HepG2 (cell line): ENCODE measurements around the gene CBX6. TPM values are rescaled to one million over a fixed set of nuclear protein-coding genes. Genes with fewer than 3 reads are reported as not detected.

Experiments used
- ATAC-seq: fragments of 200-7000 bp; cut with Tn5 transposase; 3 replicates; pipeline ENCODE4 v1.9.1; 2020; ENCODE audit warnings: mild to moderate bottlenecking, moderate library complexity
- BruUV-seq: library from RNA; stranded (reverse); fragments of 400-500 nt; replicated peaks from 2 replicates; lab custom pipeline; 2021; lab: Mats Ljungman, UMichigan
- CTCF ChIA-PET: fragments of 300-600 bp; formaldehyde crosslinking; extraction: SDS; loops from one replicate; lab custom pipeline; 2021; ENCODE audit warnings: low total read pairs, inconsistent platforms, low intra/inter-chr PET ratio; lab: Yijun Ruan, JAX
- POLR2A ChIA-PET: fragments of 350-600 bp; sonication (Branson Sonifier 250); formaldehyde crosslinking; loops from one replicate; lab custom pipeline; 2020; ENCODE audit warnings: antibody characterized with exemption, inconsistent platforms; lab: Yijun Ruan, JAX
- DNase-seq: peaks from one replicate; pipeline ENCODE4 v3.0.0-alpha.2; 2015; ENCODE audit warnings: low spot score
- FAIRE-seq: peaks from 3 replicates; lab custom pipeline; 2011; peaks lifted over from hg19 to GRCh38; lab: Jason Lieb, UNC
- H2AFZ ChIP-seq: one replicate; pipeline ENCODE4 v1.6.1; 2011; ENCODE audit warnings: low read length, inconsistent platforms
- H3K27ac ChIP-seq: fragments of 300-600 bp; 3 replicates; pipeline ENCODE4 v1.8.0; 2011; ENCODE audit warnings: mixed run types, mild to moderate bottlenecking, mixed read lengths, low read length, inconsistent platforms; ENCODE audit not compliant: insufficient read depth; ENCODE audit errors: extremely low read length
- H3K27me3 ChIP-seq, 2 experiments: fragments of 200-600 bp in 1 of 2; 2 replicates in 1 of 2; 3 replicates in 1 of 2; pipeline versions ENCODE4 v1.6.0 to v1.8.0; 2011; ENCODE audit warnings: low read length in 2 of 2, mild to moderate bottlenecking in 2 of 2, moderate library complexity in 2 of 2, inconsistent platforms in 1 of 2; ENCODE audit not compliant: insufficient read depth in 2 of 2, control insufficient read depth in 1 of 2
- H3K36me3 ChIP-seq, 2 experiments: fragments of 200-600 bp in 1 of 2; replicated peaks in 1 of 2; 2 replicates in 1 of 2; 3 replicates in 1 of 2; pipeline versions ENCODE4 v1.5.1 to v1.8.0; 2011; ENCODE audit warnings: low read length in 2 of 2, inconsistent platforms in 1 of 2; ENCODE audit not compliant: insufficient read depth in 2 of 2, control insufficient read depth in 1 of 2
- H3K4me1 ChIP-seq: 2 replicates; pipeline ENCODE4 v1.5.1; 2012; ENCODE audit warnings: low read length, inconsistent platforms; ENCODE audit not compliant: insufficient read depth
- H3K4me2 ChIP-seq: 2 replicates; pipeline ENCODE4 v1.6.0; 2011; ENCODE audit warnings: low read depth, low read length, inconsistent platforms
- H3K4me3 ChIP-seq, 3 experiments: fragments of 200-600 bp in 1 of 3; sonication (generic), shearing (Covaris generic) in 1 of 3; replicated peaks in 1 of 3; 2 replicates each; pipeline ENCODE4 v1.5.1; 2011 to 2016; ENCODE audit warnings: low read length in 3 of 3, inconsistent platforms in 2 of 3, low read depth in 2 of 3, mild to moderate bottlenecking in 2 of 3, control low read depth in 1 of 3, mixed read lengths in 1 of 3; ENCODE audit not compliant: insufficient read depth in 1 of 3
- H3K79me2 ChIP-seq: one replicate; pipeline ENCODE4 v1.6.1; 2011; ENCODE audit warnings: low read length, inconsistent platforms; ENCODE audit not compliant: insufficient read depth
- H3K9ac ChIP-seq: 2 replicates; pipeline ENCODE4 v1.6.0; 2011; ENCODE audit warnings: mild to moderate bottlenecking, low read depth, low read length, inconsistent platforms; ENCODE audit not compliant: insufficient read depth
- H3K9me3 ChIP-seq: 2 replicates; pipeline ENCODE4 v1.5.1; 2012; ENCODE audit warnings: mild to moderate bottlenecking, low read length
- H4K20me1 ChIP-seq: 2 replicates; pipeline ENCODE4 v1.6.0; 2011; ENCODE audit warnings: inconsistent platforms, mild to moderate bottlenecking, low read length, moderate library complexity; ENCODE audit not compliant: insufficient read depth
- FOXM1 ChIP-seq: sonication (generic); formaldehyde crosslinking; IDR thresholded peaks from 2 replicates; pipeline ENCODE4 v1.5.0; 2020; ENCODE audit warnings: missing genetic modification reagents
- IRF1 ChIP-seq: sonication (generic); formaldehyde crosslinking; IDR thresholded peaks from 2 replicates; pipeline ENCODE4 v1.4.0; 2020; ENCODE audit warnings: low read depth, mild to moderate bottlenecking, missing genetic modification reagents
- MIER2 ChIP-seq: IDR thresholded peaks from 2 replicates; pipeline ENCODE4 v1.6.1; 2016; ENCODE audit warnings: missing biosample characterization, missing genetic modification reagents
- POGZ ChIP-seq: sonication (generic); formaldehyde crosslinking; IDR thresholded peaks from 2 replicates; pipeline ENCODE4 v1.4.0; 2020; ENCODE audit warnings: mild to moderate bottlenecking, missing genetic modification reagents
- SMARCC2 ChIP-seq: fragments of 450-650 bp; IDR thresholded peaks from 2 replicates; pipeline ENCODE4 v1.6.1; 2017; ENCODE audit warnings: antibody characterized with exemption, mild to moderate bottlenecking
- ZFX ChIP-seq: sonication (generic); formaldehyde crosslinking; IDR thresholded peaks from 2 replicates; pipeline ENCODE4 v1.4.0; 2020; ENCODE audit warnings: mild to moderate bottlenecking, low read depth, missing genetic modification reagents, moderate library complexity
- ZNF296 ChIP-seq: sonication (generic); formaldehyde crosslinking; conservative IDR thresholded peaks from 2 replicates; pipeline ENCODE4 v1.5.0; 2020; ENCODE audit warnings: mild to moderate bottlenecking, missing genetic modification reagents
- ZNF614 ChIP-seq: IDR thresholded peaks from 2 replicates; pipeline ENCODE4 v1.6.1; 2018; ENCODE audit warnings: missing biosample characterization, missing genetic modification reagents, inconsistent platforms, borderline replicate concordance
- ZNF672 ChIP-seq: sonication (generic); formaldehyde crosslinking; IDR thresholded peaks from 2 replicates; pipeline ENCODE4 v1.8.1; 2022; ENCODE audit warnings: missing genetic modification reagents
- WGBS: methylation state at CpG from one replicate; pipeline ENCODE4 v1.1.6; 2017; ENCODE audit warnings: low lambda C conversion rate; 5-methylcytosine and 5-hydroxymethylcytosine counted together
- in situ Hi-C: cut with HindIII; loops from 2 replicates; pipeline ENCODE4 v1.10.0; 2017; ENCODE audit warnings: low pct_unique_long_range_greater_than_20kb; ENCODE audit not compliant: extremely low pct_ligation_motif_present
- intact Hi-C: fragments of 100-400 bp; cut with micrococcal nuclease; formaldehyde crosslinking; loops from one replicate; pipeline ENCODE4 v1.10.0; 2022; ENCODE audit not compliant: unreplicated experiment
- polyA plus RNA-seq, 8 experiments: library from polyadenylated mRNA; depleted of rRNA in 3 of 8; stranded (reverse) in 7 of 8; unstranded in 1 of 8; fragments of >200 nt; fragmentation: Illumina TruSeq in 4 of 8; extraction: Trizol in 4 of 8; gene quantifications; 2 replicates each; pipeline versions ENCODE4 v1.2.1 to v1.2.3, GENCODE V29; 2011 to 2016; ENCODE audit warnings: low read depth in 4 of 8, missing spikeins in 1 of 8, mixed read lengths in 1 of 8; ENCODE audit not compliant: insufficient read depth in 1 of 8
- total RNA-seq, 5 experiments: library from RNA; depleted of rRNA; stranded (reverse); fragments of >200 nt; fragmentation: Illumina TruSeq; extraction: Trizol; gene quantifications; 2 replicates each; pipeline ENCODE4 v1.2.3, GENCODE V29; 2016; ENCODE audit warnings: low read depth in 1 of 5
- TF ChIP-seq, protein P1 (sequence below): sonication (generic); formaldehyde crosslinking; IDR thresholded peaks from 2 replicates; pipeline ENCODE4 v1.5.0; 2020; ENCODE audit warnings: mild to moderate bottlenecking, missing genetic modification reagents, borderline replicate concordance
- TF ChIP-seq, protein P2 (sequence below): sonication (generic); formaldehyde crosslinking; IDR thresholded peaks from 2 replicates; pipeline ENCODE4 v1.4.0; 2020; ENCODE audit warnings: missing genetic modification reagents
- TF ChIP-seq, protein P3 (sequence below): sonication (generic); formaldehyde crosslinking; IDR thresholded peaks from 2 replicates; pipeline ENCODE4 v1.4.0; 2020; ENCODE audit warnings: mild to moderate bottlenecking, low read depth, missing genetic modification reagents
- TF ChIP-seq, protein P4 (sequence below): IDR thresholded peaks from 2 replicates; pipeline ENCODE4 v1.6.1; 2016; ENCODE audit warnings: control low read depth

Gene CBX6
- total and polyA plus RNA-seq, 2 of the 13 experiments (the other 11 are each of a cell fraction or from before 2014, with no cell fraction given), result 1.7 to 6.5 TPM

DNA sequence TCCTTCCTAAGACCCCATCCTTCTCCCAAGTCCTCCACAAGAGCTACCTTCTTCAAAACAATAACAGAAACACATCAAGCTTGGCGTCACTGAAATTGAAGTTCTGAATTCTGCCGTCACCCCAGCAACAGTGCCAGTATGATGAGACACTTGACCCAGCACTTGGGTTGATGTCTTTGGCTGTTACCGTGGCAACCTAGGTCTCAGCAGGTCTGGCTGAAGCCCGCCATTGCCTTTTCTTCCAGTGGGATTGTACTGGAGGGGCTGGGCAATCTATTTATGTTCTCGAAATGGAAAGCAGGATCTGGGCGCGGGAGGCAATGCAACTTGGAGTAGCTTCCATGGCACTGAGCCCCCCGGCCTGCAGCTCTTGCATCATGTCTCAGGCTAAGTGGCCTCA, 52.0 kb downstream of the CBX6 start:
- Histone ChIP-seq H3K4me3 (no peak overlapping the region), H3K79me2 (no peaks in the 10 kb centered on the region), H3K36me3 (no peaks in the 10 kb centered on the region), H3K4me1 (no peaks in the 10 kb centered on the region), H3K4me2 (no peak overlapping the region), H4K20me1 (no peaks in the 10 kb centered on the region), H3K27ac (no peak overlapping the region), H3K9ac (no peak overlapping the region), H3K9me3 (no peaks in the 10 kb centered on the region), H2AFZ (no peak overlapping the region), H3K27me3 (no peaks in the 10 kb centered on the region)
- no peak for ATAC-seq
- no peak for DNase-seq
- in situ Hi-C loops, result no loop called here
- BruUV-seq, result no TSS peak
- ChIA-PET POLR2A (no interaction called here), CTCF (no interaction called here)
- no peak for FAIRE-seq
- intact Hi-C loops, result no loop called here
- 66% methylated on average over 7 of the region's 8 CpGs for WGBS
- no peak for TF ChIP-seq FOXM1 (CRISPR knock-in tag)
- TF ChIP-seq, protein P1, sequence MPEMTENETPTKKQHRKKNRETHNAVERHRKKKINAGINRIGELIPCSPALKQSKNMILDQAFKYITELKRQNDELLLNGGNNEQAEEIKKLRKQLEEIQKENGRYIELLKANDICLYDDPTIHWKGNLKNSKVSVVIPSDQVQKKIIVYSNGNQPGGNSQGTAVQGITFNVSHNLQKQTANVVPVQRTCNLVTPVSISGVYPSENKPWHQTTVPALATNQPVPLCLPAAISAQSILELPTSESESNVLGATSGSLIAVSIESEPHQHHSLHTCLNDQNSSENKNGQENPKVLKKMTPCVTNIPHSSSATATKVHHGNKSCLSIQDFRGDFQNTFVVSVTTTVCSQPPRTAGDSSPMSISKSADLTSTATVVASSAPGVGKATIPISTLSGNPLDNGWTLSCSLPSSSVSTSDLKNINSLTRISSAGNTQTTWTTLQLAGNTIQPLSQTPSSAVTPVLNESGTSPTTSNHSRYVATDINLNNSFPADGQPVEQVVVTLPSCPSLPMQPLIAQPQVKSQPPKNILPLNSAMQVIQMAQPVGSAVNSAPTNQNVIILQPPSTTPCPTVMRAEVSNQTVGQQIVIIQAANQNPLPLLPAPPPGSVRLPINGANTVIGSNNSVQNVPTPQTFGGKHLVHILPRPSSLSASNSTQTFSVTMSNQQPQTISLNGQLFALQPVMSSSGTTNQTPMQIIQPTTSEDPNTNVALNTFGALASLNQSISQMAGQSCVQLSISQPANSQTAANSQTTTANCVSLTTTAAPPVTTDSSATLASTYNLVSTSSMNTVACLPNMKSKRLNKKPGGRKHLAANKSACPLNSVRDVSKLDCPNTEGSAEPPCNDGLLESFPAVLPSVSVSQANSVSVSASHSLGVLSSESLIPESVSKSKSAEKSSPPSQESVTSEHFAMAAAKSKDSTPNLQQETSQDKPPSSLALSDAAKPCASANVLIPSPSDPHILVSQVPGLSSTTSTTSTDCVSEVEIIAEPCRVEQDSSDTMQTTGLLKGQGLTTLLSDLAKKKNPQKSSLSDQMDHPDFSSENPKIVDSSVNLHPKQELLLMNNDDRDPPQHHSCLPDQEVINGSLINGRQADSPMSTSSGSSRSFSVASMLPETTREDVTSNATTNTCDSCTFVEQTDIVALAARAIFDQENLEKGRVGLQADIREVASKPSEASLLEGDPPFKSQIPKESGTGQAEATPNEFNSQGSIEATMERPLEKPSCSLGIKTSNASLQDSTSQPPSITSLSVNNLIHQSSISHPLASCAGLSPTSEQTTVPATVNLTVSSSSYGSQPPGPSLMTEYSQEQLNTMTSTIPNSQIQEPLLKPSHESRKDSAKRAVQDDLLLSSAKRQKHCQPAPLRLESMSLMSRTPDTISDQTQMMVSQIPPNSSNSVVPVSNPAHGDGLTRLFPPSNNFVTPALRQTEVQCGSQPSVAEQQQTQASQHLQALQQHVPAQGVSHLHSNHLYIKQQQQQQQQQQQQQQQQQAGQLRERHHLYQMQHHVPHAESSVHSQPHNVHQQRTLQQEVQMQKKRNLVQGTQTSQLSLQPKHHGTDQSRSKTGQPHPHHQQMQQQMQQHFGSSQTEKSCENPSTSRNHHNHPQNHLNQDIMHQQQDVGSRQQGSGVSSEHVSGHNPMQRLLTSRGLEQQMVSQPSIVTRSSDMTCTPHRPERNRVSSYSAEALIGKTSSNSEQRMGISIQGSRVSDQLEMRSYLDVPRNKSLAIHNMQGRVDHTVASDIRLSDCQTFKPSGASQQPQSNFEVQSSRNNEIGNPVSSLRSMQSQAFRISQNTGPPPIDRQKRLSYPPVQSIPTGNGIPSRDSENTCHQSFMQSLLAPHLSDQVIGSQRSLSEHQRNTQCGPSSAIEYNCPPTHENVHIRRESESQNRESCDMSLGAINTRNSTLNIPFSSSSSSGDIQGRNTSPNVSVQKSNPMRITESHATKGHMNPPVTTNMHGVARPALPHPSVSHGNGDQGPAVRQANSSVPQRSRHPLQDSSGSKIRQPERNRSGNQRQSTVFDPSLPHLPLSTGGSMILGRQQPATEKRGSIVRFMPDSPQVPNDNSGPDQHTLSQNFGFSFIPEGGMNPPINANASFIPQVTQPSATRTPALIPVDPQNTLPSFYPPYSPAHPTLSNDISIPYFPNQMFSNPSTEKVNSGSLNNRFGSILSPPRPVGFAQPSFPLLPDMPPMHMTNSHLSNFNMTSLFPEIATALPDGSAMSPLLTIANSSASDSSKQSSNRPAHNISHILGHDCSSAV, result no peak
- TF ChIP-seq ZNF296 (CRISPR knock-in tag), result no peak
- TF ChIP-seq SMARCC2, result no peak
- no peak for TF ChIP-seq ZNF672 (CRISPR knock-in tag)
- TF ChIP-seq ZNF614 (CRISPR knock-in tag), result no peak
- TF ChIP-seq, protein P2, sequence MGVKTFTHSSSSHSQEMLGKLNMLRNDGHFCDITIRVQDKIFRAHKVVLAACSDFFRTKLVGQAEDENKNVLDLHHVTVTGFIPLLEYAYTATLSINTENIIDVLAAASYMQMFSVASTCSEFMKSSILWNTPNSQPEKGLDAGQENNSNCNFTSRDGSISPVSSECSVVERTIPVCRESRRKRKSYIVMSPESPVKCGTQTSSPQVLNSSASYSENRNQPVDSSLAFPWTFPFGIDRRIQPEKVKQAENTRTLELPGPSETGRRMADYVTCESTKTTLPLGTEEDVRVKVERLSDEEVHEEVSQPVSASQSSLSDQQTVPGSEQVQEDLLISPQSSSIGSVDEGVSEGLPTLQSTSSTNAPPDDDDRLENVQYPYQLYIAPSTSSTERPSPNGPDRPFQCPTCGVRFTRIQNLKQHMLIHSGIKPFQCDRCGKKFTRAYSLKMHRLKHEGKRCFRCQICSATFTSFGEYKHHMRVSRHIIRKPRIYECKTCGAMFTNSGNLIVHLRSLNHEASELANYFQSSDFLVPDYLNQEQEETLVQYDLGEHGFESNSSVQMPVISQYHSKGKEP (CRISPR knock-in tag), result no peak
- no peak for TF ChIP-seq MIER2 (CRISPR knock-in tag)
- TF ChIP-seq POGZ (CRISPR knock-in tag), result no peak
- no peak for TF ChIP-seq IRF1 (CRISPR knock-in tag)
- TF ChIP-seq, protein P3, sequence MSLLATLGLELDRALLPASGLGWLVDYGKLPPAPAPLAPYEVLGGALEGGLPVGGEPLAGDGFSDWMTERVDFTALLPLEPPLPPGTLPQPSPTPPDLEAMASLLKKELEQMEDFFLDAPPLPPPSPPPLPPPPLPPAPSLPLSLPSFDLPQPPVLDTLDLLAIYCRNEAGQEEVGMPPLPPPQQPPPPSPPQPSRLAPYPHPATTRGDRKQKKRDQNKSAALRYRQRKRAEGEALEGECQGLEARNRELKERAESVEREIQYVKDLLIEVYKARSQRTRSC, result no peak
- TF ChIP-seq, protein P4, sequence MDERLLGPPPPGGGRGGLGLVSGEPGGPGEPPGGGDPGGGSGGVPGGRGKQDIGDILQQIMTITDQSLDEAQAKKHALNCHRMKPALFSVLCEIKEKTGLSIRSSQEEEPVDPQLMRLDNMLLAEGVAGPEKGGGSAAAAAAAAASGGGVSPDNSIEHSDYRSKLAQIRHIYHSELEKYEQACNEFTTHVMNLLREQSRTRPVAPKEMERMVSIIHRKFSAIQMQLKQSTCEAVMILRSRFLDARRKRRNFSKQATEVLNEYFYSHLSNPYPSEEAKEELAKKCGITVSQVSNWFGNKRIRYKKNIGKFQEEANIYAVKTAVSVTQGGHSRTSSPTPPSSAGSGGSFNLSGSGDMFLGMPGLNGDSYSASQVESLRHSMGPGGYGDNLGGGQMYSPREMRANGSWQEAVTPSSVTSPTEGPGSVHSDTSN (CRISPR knock-in tag), result no peak
- TF ChIP-seq ZFX (CRISPR knock-in tag), result no peak
